ENCODE measurements around the gene NCBP2L. TPM values are rescaled to one million over a fixed set of nuclear protein-coding genes. Genes with fewer than 3 reads are reported as not detected.

Gene NCBP2L
- total and polyA plus RNA-seq, 9 of the 15 experiments (the other 6 are each of a cell fraction or from before 2014, with no cell fraction given), result not detected

DNA sequence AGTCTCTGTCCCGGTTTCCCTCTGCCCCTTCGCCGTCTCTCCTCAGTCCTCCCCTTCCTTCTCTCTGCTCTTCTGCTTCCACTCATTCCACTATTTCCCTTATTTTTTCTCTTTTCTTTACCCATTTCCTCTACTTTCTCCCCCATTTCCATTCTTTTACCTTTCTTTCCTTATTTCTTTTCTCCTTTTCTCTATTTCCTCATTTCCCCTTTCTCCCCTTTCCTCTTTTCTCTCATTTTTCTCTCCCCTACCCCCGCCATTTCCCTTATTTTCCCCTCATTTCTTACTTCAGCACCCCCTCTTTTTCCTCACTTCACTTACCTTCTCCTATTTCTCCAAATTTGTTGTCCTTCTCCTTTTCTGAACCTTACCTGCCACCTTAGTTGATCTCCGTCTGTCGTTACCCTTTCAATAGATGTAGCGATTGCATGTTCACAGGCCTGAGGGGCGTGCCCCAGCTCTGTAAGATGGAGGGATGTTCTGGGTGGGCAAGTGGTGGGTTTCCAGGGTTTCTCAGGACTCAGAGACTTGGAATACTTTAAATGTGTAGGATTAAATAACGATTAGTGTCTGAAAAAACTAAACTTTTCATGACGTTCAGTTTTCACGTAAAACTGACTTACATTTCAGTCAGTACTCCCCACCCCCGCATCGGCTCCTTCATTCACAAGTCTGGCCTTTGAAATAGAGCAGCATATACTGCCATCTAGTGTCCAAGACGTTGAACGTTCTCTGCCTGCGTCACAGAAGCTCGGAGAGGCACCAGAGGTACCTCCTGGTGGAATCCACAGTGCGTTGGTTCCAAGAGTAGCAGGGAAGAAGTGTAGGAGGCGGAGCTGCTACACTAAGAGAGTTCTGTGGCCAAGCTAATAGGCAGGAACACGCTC, 641 bp upstream of the NCBP2L start (continued):
- TF ChIP-seq, protein P1, sequence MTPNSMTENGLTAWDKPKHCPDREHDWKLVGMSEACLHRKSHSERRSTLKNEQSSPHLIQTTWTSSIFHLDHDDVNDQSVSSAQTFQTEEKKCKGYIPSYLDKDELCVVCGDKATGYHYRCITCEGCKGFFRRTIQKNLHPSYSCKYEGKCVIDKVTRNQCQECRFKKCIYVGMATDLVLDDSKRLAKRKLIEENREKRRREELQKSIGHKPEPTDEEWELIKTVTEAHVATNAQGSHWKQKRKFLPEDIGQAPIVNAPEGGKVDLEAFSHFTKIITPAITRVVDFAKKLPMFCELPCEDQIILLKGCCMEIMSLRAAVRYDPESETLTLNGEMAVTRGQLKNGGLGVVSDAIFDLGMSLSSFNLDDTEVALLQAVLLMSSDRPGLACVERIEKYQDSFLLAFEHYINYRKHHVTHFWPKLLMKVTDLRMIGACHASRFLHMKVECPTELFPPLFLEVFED (CRISPR knock-in tag; conservative IDR thresholded peaks at IDR 0.05), result peak; percentile 49; the same call in 1 of the 2 replicates

DNA sequence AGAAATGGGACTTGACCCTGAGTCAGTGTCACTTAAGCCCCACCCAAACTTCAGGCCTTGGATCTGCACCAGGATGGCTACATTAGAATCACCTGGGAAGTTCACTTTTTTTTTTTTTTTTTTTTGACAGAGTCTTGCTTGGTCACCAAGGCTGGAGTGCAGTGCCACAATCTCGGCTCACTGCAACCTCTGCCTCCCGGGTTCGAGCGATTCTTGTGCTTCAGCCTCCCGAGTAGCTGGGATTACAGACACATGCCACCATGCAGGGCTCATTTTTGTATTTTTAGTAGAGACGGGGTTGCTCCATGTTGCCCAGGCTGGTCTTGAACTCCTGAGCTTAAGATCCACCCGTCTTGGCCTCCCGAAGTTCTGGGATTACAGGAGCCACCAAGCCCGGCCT, 3.0 kb downstream of the NCBP2L start:
- H3K79me2 ChIP-seq (ENCODE audit: control insufficient read depth, insufficient read depth, low read length), result no peaks in the 10 kb centered on the region
- in situ Hi-C loops (cut with MboI), result no loop called here
- 6% methylated on average over 2 of the region's 9 CpGs for WGBS (ENCODE audit: insufficient coverage, low coverage, missing lambda C conversion rate)
- CTCF ChIA-PET (ENCODE audit: low intra/inter-chr PET ratio), result interaction anchor here (0.6 kb wide), 1 partner anchor 112 kb away, joined by 7 read pairs; no protein-coding TSS in a partner anchor
- no peak for ATAC-seq
- intact Hi-C loops (cut with micrococcal nuclease), result no loop called here
- no peaks in the 10 kb centered on the region for H3K9me1 ChIP-seq (ENCODE audit: control insufficient read depth, insufficient read depth, low read length)
- no peak for FAIRE-seq
- H3K9me3 ChIP-seq (replicated peaks; ENCODE audit: control insufficient read depth, insufficient read depth, low read depth, low read length), result no peaks in the 10 kb centered on the region
- no peak overlapping the region for H3K27ac ChIP-seq (ENCODE audit: extremely low read depth, low read depth, low read length)
- POLR2A ChIA-PET, result no interaction called here
- no peak overlapping the region for H2AFZ ChIP-seq (ENCODE audit: low read depth, low read length)
- DNase-seq (ENCODE audit: extremely low read depth in 1 of 4, low spot score in 3 of 4), result no peak
- H3K4me3 ChIP-seq, result no peak overlapping the region
- peaks cover 4 to 11% of the 10 kb centered on the region in 2 experiments; a peak in 4 of 5 replicates for H3K4me1 ChIP-seq (replicated peaks in 1 of 2; ENCODE audit: control insufficient read depth in 2 of 2, insufficient read depth in 2 of 2, low read length in 2 of 2)
- H3K27me3 ChIP-seq (ENCODE audit: control insufficient read depth in 2 of 2, insufficient read depth in 2 of 2, low read length in 2 of 2), result peaks cover 0 to 8% of the 10 kb centered on the region in 2 experiments; a peak in 1 of 5 replicates
- H3K9ac ChIP-seq (ENCODE audit: insufficient read depth in 1 of 2, low read depth in 2 of 2, low read length in 2 of 2), result no peak overlapping the region
- H4K20me1 ChIP-seq (replicated peaks; ENCODE audit: control insufficient read depth, insufficient read depth, low read length), result no peaks in the 10 kb centered on the region
- H3K4me2 ChIP-seq (ENCODE audit: insufficient read depth, low read length), result no peak overlapping the region
- no peaks in the 10 kb centered on the region for H3K36me3 ChIP-seq (ENCODE audit: control insufficient read depth, insufficient read depth, low read length)
- TF ChIP-seq GATA2 (CRISPR knock-in tag; IDR thresholded peaks at IDR 0.05), result no peak
- BruUV-seq (replicated peaks), result no TSS peak
